Endothelial cell of hepatic sinusoid (primary cell): ENCODE data around the gene FABP1.

Source experiments
- in situ Hi-C: cut with HindIII; loops from 2 replicates; pipeline ENCODE4 v1.10.0; 2017; ENCODE audit warnings: low sequenced_read_pairs

FABP1 gene

GRCh38 chr2:88127888-88128653, at the start of gene FABP1:
TSS of gene FABP1 (minus strand) at chr2:88128062. CDS start at chr2:88128017, 45 bp downstream.
- in situ Hi-C loops: no loop called here

GRCh38 chr2:88177556-88177955, 49.7 kb upstream of the FABP1 start:
- in situ Hi-C loops: no loop called here

GRCh38 chr2:88176352-88176984, 48.6 kb upstream of the FABP1 start:
- in situ Hi-C loops: no loop called here

GRCh38 chr2:88172882-88173281, 45.0 kb upstream of the FABP1 start:
- in situ Hi-C loops: no loop called here

- in situ Hi-C loops: no loop called here
These were observed 44.1 kb upstream of the FABP1 start for GRCh38 chr2:88171966-88172365.

- in situ Hi-C loops: no loop called here
These were observed 42.6 kb upstream of the FABP1 start for GRCh38 chr2:88170472-88170892.

- in situ Hi-C loops: no loop called here
These were observed 40.5 kb upstream of the FABP1 start for GRCh38 chr2:88168386-88168785.

GRCh38 chr2:88167740-88168139, 39.9 kb upstream of the FABP1 start:
- in situ Hi-C loops: no loop called here

- in situ Hi-C loops: no loop called here
These were observed 37.6 kb upstream of the FABP1 start for GRCh38 chr2:88165332-88166003.

GRCh38 chr2:88161446-88162244, 33.8 kb upstream of the FABP1 start:
- in situ Hi-C loops: loop anchor here (5.0 kb wide), 2 partner anchors 44 to 104 kb away; partner anchors contain the start of gene KRCC1

GRCh38 chr2:88160517-88160916, 32.7 kb upstream of the FABP1 start:
- in situ Hi-C loops: loop anchor here (5.0 kb wide), 2 partner anchors 43 to 103 kb away; partner anchors contain the start of gene KRCC1

- in situ Hi-C loops: loop anchor here (5.0 kb wide), 2 partner anchors 43 to 103 kb away; partner anchors contain the start of gene KRCC1
These were observed 32.1 kb upstream of the FABP1 start for GRCh38 chr2:88159955-88160415.

GRCh38 chr2:88159481-88159880, 31.6 kb upstream of the FABP1 start:
- in situ Hi-C loops: no loop called here

- in situ Hi-C loops: no loop called here
These were observed 21.1 kb upstream of the FABP1 start for GRCh38 chr2:88148929-88149438.

- in situ Hi-C loops: no loop called here
These were observed 19.3 kb upstream of the FABP1 start for GRCh38 chr2:88147145-88147544.

- in situ Hi-C loops: no loop called here
These were observed 18.7 kb upstream of the FABP1 start for GRCh38 chr2:88146590-88146989.

GRCh38 chr2:88144914-88145497, 17.1 kb upstream of the FABP1 start:
- in situ Hi-C loops: no loop called here

GRCh38 chr2:88144271-88144670, 16.4 kb upstream of the FABP1 start:
- in situ Hi-C loops: no loop called here

GRCh38 chr2:88141952-88142351, 14.1 kb upstream of the FABP1 start:
- in situ Hi-C loops: no loop called here

- in situ Hi-C loops: no loop called here
These were observed 11.9 kb upstream of the FABP1 start for GRCh38 chr2:88139804-88140203.
